T-helper 2 cell treated with Interferon-gamma antibody and Interleukin-4, amounts not matched to agents 100 ng/mL and 5 ng/mL, for 36 hours (primary cell): Measurements from ENCODE around the gene ME3. TPM values are rescaled to one million over a fixed set of nuclear protein-coding genes. Genes with fewer than 3 reads are reported as not detected.

Experiments
- intact Hi-C: fragments of 100-400 bp; cut with micrococcal nuclease; formaldehyde crosslinking; loops from one replicate; pipeline ENCODE4 v1.15.1; 2023
- total RNA-seq: library from RNA; stranded (reverse); gene quantifications from 2 replicates; pipeline ENCODE4 v1.2.3, GENCODE V29; 2022

The ME3 gene
- total RNA-seq, 1 donor from 2014 or later: 0.95 TPM

- intact Hi-C loops: no loop called here
Measured at GRCh38 chr11:86395061-86395551, 277.3 kb downstream of the ME3 start.

Other genes with a start within 250 kb of the ME3 start
- gene PRSS23, start 127.9 kb upstream of the ME3 start, total RNA-seq: 0.48 and 0.75 TPM in 2 replicates